RKO (cell line): ENCODE results near the gene CBFA2T3.
"Not testable (repeated sequence)": the region's sequence is repeated elsewhere in the genome, so short reads cannot be mapped to it uniquely, and the experiment has no call there.

Source experiments
- DNase-seq: peaks from one replicate; pipeline ENCODE4 v3.0.0-alpha.2; 2016; ENCODE audit warnings: low spot score

CBFA2T3 gene

DNA sequence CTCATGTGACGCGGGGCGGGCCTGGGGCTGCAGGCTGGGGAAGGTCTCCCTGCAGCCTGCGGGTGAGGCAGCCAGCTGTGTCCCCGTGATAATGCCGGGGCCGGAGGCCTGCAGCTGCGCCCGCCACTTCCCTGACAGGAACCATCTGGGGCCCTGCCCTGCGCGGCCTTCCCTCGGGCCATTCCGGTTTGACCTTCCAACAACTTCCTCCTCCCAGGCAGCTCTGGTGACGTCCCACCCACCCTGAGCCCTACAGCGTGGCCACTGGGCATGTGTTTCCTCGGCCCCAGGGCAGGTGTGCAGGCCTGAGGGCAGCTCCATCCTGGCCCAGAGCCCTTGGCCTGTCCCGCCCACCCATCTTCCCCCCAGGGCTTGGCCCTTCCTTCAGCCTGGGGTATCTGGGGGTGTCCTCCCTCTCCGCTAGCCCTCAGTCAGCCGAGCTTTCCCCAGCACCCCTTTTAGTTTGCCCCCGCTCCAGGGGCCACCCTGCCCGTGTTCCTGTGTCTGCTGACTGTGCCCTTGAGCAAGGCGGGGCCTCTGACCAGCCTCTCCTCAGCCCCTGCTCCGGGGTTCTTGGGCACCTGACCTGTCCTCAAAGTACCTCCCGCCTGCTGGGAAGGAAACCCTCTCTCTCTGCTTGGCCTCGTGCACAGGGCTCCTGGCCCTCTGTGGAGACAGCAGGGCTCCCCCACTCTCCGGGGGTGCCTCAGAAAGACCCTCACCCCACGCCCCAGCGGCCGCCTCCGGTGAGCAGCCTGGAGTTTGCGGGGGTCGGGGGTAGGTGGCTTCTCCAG lies at the start of gene CBFA2T3:
Gene CBFA2T3, minus strand, starts transcription at position 190 of the 794 bp plus-strand sequence. CDS start 400 bp downstream, outside the sequence.
- DNase-seq = no peak

DNA sequence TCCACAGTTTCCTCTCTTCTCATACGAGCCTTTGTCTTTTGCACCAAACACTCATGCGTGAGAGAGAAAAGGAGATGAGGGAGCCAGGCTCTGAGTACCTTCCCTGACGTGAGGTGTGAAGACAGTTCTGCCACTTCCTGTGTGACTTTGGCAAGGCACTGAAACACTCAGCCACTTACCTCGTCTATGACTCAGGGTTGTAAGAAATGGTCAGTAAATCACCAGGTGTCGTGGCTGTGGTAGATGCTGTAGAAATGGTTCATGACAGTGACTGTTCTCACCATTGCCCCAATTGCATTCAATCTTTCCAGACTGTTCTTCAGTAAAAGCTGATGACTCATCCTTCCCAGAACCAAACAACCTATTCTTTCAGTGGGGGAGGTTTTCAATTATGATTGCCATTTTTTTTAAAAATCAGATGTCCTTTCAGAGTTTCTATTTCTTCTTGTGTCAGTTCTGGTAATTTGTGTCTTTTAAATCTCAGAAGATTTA lies 49.2 kb upstream of the CBFA2T3 start:
- peak; percentile 67 for DNase-seq

DNA sequence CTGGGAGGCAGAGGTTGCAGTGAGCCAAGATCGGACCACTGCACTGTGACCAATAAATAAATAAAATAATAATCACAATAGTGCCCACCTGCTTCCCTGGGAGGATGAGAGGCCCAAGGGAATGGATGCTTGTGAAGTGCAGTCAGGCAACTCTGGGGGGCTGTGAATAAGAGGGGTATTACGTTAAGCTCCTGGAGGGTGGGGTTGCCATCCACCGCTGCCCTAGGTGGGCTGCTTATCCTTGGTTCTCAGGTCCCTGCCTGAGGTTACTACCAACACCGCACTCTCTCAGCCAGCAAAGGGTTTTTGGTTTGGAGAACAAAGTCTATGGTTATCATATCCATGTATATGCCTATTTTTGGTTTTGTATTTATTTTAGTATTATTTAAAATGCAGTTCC lies 48.6 kb upstream of the CBFA2T3 start:
- DNase-seq = no peak

DNA sequence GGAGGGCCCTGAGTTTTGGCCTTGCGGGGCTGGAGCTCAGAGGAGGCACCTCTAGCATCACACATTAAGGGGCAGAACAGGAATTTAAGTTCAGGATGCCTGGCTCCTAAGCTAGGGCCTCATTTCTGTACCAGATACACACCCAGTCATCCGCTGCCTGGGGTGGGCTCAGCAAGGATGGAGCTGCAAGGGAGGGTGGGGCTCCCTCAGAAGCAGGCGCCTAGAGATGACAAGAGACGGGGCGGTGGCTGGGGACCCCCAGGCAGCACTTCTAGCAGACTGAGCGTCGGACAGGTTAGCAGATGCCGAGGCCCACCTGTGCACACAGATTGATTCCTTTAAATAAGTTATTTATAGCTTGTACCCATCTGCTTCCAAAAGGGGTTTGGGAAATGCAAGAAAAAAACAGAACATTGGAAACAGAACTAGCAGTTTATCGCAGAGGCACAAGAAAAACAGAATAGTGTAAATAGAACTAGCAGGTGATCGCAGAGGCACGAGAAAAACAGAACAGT lies 47.6 kb upstream of the CBFA2T3 start:
- DNase-seq = no peak

DNA sequence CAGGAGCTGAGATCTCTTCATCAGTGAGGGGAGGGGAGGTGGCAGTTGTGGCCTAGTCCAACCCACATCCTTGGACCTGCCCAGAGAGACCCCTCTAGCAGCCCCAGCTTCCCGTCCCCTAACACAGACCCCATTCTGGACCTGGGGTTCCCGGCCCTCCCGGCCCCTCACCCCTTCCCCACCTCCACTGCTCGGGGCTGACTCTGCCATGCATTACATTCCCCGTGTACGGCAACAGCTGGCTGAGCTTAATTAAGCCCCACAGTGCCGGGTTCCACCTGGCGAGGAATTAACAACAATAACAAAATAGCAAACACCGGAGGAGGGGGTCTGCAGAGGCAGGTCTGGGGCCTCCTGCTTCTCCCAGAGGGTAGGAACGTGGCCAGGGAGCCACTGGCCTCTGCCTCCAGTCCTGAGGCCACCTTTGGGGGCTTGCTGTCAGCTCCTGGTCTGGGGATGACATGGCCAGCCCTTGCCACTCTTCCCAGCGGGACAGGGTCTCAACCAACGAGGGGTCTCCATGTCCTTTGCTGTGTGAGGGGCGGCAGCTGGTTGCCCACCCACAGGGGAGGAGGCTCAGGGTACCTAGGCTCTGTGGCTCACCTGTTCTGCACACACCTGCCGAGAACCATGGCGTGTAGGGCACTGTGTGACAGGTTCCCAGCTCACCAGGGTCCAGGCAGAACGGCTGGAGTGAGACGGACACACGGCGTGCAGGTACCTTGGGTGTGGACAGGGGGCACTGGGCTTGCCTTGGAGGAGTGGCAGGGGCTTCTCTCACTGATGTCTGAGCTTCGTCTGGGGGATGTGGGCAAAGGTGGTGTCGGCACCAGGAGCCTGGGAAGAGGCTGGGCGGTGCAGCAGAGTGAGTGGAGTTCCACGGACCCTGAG lies 46.9 kb upstream of the CBFA2T3 start:
- no peak for DNase-seq

DNA sequence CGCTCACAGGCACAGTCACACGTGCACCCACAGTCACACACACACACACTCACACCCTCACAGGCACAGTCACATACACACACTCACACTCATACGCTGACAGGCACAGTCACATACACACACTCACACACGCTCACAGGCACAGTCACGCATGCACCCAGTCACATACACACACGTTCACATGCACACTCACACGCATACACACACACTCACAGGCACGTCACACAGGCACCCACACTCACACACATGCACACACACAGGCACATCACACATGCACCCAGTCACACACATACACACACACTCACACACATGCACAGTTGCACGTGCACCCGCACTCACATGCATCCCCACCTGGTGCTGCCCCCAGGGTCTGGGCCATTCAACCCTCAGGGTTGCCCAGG lies 46.1 kb upstream of the CBFA2T3 start:
- DNase-seq = no peak

DNA sequence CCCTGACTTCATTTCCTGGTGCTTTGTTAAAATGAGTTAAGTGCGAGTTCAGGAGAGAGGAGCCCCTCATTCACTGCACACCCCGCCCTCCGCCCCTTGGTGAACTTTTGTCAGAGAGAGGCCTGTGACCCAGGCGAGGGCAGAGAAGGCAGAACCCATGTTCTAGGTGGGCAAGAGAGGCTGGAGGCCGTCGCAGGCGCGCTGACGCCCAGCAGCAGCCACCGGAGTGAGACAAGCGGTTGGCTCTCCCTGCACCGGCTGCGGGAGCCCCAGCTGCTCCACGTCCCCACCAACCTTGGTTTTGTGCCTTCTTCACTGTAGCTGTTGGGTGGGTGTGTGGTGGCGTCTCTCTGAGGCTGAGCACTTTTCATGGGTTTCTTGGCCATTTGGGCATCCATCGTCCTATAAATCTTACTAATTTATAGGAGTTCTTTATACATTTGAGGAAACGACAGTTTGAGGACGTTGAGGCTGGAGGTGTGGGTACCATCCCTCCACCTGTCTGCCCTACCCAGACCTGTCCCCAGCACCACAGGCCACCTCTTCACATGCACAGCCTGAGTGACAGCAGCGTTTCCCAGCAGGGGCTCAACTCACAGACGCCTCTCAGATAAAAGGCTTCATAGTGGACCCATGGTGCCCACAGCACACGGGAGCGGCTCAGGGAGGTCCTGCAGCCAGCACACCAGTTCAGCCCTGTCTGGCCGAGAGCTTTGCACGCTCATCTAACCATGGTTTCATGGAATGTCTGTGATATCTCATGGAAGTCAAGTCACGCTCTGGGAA lies 45.2 kb upstream of the CBFA2T3 start:
- DNase-seq = no peak

DNA sequence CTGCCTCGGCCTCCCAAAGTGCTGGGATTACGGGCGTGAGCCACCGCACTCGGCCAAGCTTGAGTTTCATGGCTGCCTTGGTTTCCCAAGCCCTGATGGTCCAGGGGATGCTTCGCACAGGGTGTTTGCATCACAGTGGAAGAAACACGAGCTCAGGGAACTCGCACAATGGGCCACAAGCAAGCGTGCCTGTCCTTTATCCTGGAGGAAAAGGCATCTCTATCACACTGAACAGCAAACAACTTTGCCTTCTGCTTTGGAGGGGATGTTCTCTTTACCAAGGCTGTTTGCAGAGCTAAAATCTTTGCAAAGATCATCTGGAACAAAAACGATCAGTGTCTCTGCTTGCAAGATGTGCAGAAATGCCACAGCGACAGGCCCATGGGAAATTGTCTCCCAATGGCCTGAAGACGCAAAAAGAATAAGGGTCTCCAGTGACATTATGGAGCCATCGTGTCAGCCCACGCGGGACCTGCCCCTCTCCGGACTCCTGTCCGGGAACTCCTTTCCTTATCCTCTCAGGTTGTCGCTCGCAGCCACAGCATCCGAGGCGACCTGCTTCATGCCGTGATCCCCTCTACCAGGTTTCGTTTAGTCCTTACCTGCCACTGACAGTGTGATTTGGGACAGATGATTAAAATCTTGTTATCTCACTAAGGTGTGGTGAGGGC lies 44.1 kb upstream of the CBFA2T3 start:
- DNase-seq = no peak

DNA sequence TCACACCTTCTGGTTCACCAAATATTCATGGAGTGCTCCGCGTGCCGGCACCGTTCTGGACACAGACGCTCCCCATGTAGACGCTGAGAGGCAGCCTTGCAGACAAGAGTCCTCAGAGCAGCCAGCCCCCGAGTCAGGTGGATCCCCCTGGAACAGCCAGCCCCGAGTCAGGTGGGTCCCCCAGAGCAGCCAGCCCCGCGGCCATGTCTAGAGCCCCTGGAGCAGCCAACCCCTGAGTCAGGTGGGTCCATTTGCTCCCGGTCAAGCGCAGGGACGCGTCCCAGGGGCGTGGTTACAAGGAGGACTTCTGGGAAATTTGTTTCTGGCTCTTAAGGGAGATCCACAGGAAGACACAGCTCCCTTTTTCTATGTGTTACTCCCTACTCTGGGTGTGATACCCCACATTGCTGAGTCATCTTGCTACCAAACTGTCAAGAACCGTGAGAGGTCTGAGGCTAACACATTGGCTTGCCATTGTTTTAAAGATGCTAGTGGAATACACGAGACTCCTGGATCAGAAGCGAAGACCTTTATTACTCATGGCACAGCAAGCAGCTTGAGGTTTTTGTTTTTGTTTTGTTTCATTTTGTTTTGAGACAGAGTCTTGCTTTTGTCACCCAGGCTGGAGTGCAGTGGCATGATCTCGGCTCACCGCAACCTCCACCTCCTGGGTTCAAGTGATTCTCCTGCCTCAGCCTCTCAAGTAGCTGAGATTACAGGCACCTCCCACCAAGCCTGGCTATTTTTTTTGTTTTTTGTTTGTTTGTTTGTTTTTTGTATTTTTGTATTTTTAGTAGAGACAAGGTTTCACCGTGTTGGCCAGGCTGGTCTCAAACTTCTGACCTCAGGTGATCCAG lies 43.3 kb upstream of the CBFA2T3 start:
- no peak for DNase-seq

DNA sequence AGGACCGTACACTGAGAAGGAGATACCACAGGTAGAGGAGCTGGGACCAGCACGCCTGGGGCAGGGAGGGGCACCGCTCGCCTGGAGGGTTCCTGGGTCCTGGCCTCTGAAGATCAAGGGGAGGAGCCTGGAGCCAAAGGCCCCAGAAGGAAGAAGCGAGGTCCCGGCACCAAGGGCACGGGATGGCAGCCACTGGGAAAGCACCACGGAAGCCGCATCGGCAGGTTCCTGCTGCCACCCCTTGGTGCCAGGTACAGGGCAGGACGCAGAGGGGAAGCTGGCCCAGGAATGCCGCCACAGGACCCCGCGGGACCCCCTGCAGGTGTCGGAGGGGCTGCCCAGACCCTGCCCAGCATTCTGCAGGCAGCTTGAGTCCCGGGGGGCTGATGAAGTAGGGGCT lies 42.5 kb upstream of the CBFA2T3 start:
- no peak for DNase-seq

DNA sequence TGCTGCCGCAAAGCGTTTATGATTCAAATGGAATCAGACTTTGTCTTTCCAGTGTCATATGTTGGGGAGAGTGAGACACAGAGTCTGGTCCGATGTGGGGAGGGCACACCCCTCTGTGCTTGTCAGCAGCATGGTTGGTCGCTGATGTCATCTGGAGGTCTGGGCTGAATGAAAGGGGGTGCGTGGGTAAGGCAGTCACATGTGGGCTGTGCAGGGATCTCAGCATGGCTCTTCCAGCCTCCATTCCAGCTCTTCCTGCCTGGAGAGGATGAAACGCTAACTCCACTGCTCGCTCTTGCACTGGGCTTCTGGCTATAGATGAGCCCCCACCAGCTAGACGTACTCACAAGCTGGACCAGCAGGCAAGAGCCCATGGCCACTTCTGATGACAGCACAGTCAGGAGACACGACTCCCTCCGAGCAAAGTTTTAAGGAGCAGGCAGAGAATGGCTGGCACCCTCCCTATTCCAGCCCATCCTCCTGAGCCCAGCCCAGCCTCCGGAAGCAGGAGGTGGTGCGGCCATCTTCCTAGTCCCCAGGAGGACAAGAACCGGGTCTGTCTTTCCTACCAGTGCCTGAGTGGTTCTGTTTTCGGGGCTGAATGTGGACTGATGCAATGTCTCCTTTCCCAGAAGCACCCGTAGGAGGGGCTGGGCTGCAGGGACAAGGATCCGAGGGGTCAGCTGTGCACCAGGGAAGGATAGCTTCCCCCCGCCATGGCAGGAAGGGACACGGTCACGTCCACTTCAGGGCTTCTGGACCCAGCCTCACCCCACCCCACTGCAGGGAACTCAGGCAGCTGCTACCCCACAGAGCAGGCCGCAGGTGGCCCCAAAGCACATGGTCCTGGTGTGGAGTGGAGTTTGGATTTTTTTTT lies 41.5 kb upstream of the CBFA2T3 start:
- no peak for DNase-seq

DNA sequence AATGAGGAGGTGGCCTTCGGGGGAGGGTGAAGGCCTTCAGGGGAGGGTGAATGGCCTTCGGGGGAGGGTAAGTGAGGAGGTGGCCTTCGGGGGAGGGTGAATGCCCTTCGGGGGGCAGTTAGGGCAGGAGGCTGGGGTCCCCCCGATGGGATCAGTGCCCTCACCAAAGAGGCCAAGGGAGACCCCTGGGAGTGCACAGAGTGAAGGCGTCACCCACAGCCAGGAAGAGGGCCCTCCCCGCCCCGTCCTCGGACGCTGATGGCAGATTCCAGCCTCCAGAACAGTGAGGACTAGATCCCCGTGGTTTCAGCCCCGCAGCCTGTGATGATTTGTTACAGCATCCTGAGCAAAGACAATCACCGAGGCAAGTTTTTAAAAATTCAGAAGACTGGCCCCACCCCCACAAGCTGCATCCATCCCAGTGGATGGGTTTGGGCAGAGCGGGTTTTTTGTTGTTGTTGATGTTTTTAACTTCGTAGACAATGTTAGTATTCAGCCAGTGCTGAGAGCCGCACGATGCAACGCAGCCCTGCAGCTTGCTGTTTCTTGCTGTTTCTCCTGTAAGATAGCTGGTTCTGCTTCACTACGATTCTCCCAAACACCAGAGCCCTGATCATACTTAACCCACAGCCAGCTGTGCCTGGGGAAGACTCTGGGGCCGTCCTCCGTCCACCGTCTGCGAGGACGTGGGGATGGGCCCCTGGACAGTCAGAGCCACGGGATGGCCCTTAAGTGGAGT lies 40.7 kb upstream of the CBFA2T3 start:
- no peak for DNase-seq

DNA sequence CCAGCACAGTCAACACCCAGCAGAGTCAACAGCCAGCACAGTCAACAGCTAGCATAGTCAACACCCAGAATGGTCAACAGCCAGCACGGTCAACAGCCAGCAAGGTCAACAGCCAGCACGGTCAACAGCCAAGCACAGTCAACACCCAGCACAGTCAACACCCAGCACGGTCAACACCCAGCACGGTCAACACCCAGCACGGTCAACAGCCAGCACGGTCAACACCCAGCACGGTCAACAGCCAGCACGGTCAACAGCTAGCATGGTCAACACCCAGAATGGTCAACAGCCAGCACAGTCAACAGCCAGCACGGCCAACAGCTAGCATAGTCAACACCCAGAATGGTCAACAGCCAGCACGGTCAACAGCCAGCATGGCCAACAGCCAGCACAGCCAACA lies 39.6 kb upstream of the CBFA2T3 start:
- not testable (repeated sequence) for DNase-seq

DNA sequence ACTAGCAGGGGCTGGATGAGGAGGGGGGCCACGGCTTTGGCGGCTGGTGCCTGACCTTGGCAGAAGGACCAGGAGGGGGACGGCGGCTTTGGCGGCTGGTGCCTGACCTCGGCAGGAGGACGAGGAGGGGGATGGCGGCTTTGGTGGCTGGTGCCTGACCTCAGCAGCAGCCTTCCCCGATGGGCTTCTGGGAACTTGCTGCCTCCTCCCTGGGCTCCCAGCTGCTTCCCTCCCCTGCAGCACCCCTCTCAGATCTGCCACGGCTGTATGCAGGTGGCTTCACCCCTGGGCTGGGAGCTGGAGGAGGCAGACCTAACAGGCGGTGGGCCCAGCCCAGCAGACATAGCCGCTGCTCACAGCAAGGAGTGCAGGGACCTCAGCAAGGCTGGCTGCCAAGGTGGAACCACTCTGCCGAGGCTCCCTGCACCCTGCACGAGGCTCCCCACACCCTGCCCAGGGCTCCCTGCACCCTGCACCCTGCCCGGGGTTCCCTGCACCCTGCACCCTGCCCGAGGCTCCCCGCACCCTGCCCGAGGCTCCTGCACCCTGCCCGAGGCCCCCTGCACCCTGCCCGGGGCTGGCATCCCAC lies 38.4 kb upstream of the CBFA2T3 start:
- DNase-seq = no peak

DNA sequence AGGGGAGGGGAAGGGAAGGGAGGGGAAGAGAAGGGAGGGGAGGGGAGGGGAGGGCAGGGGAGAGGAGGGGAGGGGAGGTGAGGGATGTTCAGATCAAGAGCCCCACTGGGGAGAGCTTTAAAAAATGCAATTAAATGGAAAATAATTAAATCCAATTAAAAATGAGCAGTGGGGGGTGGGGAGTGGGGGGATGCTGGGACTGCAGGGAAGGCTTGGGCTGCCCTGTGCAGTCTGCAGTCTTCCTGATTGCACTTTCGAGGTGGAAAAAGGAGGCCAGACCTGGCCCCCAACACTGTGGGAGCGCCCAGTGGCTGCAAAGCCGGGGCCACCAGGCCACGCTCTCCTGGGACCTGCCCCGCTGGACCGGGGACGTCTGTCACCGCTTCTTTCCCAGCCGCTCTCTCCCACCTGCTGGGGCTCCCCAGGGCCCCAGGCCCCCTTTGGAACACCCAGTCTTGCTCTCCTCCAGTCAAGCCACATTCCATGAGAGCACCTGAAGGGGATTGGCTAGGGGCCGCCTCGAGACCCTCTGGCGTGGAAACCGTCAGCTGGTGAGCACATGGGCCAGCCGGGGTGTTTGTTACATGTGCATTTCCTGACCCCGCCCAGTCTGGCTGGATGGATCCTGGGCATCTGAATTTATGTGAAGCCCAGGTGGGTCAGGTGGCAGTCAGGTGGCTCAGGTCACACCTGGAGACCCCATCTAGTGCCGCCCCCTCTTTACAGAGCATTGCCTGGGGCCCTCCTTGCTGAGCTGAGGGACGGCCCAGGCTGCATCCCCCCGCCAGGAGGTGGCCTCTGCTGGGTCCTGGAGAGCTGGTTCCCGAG lies 37.6 kb upstream of the CBFA2T3 start:
- no peak for DNase-seq

DNA sequence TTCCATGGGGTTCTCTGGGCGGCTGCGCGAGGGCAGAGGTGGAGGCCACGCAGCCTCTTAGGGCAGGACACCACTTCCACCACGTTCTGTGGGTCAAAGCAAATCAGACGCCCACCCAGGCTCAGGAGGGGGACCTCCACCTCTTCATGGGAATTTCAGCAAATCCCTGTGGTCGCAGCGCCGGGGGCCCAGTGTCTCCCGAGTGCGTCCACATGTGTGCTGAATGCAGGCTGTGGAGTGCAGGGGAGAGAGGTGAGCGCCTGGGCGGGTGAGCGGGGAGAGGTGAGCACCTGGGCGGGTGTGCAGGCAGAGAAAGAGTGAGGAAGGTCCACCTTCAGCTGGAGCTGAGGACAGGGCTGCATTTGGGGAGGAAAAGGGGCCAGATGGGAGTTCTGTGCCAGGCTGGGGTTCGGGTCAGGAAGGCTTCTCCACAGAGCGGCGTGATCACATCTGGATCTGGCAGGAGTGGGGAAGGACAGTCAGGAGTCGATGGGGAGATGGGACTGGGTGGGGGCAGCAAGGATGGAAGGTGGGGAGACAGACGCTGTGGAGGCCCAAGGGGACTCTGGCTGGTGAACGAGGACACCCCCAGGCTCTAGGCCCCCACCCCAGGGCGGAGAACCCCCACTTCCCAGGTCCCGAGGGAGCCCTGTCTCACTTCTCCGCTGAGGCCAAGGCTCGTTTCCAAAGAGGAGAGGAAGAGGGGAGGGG lies 36.8 kb upstream of the CBFA2T3 start:
- DNase-seq = no peak

DNA sequence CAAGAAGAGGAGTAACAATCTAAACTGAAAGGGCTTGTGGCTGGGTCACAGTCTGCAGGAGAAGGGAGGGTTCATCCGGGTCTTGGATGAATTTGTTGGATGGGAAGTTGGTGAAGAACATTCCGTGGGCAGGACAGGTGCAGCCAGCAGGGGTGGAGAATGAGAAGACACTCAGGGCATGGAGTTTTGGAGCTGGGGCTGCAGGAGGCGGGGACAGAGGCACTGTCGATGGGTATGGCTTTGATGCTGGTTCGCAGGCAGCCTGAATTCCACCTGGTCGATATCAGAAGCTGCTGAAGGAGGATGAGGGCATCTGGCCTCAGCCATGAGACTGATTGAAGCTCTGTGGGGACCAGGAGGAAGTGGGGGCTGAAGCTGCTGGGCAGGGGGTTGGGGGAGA lies 36.1 kb upstream of the CBFA2T3 start:
- no peak for DNase-seq
